Mesenchymal stem cell (in vitro differentiated cells and primary cell): ENCODE data around the gene RPA4.
"Not testable (repeated sequence)": the region's sequence is repeated elsewhere in the genome, so short reads cannot be mapped to it uniquely, and the experiment has no call there.

ENCODE experiments used
- DNase-seq: peaks from one replicate; pipeline ENCODE4 v3.0.0-alpha.2; 2013
- H2AFZ ChIP-seq: one replicate; pipeline ENCODE4 v1.6.1; 2013; ENCODE audit warnings: low read depth, mild to moderate bottlenecking, control low read depth, inconsistent platforms, low read length, moderate library complexity
- H2AK5ac ChIP-seq: 2 replicates; pipeline ENCODE4 v1.6.1; 2013; ENCODE audit warnings: low read length, moderate library complexity, mild to moderate bottlenecking, inconsistent platforms; ENCODE audit not compliant: severe bottlenecking
- H2BK120ac ChIP-seq: one replicate; pipeline ENCODE4 v1.6.1; 2013; ENCODE audit warnings: low read depth, mild to moderate bottlenecking, inconsistent platforms, low read length, moderate library complexity
- H2BK12ac ChIP-seq, 2 experiments: one replicate each; pipeline ENCODE4 v1.6.1; 2013; ENCODE audit warnings: inconsistent platforms in 2 of 2, low read length in 2 of 2, mild to moderate bottlenecking in 2 of 2, moderate library complexity in 2 of 2, control low read depth in 1 of 2
- H2BK15ac ChIP-seq: one replicate; pipeline ENCODE4 v1.6.1; 2013; ENCODE audit warnings: mild to moderate bottlenecking, low read depth, inconsistent platforms; ENCODE audit not compliant: poor library complexity, severe bottlenecking
- H2BK5ac ChIP-seq: 2 replicates; pipeline ENCODE4 v1.6.1; 2013; ENCODE audit warnings: low read depth, mild to moderate bottlenecking, low read length, control low read depth, inconsistent platforms; ENCODE audit not compliant: poor library complexity, severe bottlenecking
- H3K14ac ChIP-seq, 2 experiments: one replicate each; pipeline ENCODE4 v1.6.1; 2013; ENCODE audit warnings: inconsistent platforms in 2 of 2, low read length in 2 of 2, control low read depth in 1 of 2, mild to moderate bottlenecking in 1 of 2, moderate library complexity in 1 of 2
- H3K18ac ChIP-seq, 2 experiments: one replicate each; pipeline ENCODE4 v1.6.1; 2013; ENCODE audit warnings: inconsistent platforms in 2 of 2, low read length in 2 of 2, control low read depth in 1 of 2, low read depth in 1 of 2, mild to moderate bottlenecking in 1 of 2
- H3K23ac ChIP-seq, 2 experiments: one replicate each; pipeline ENCODE4 v1.6.1; 2013; ENCODE audit warnings: inconsistent platforms in 2 of 2, low read length in 2 of 2, mild to moderate bottlenecking in 2 of 2, moderate library complexity in 2 of 2, control low read depth in 1 of 2
- H3K27ac ChIP-seq: 2 replicates; pipeline ENCODE4 v1.5.1; 2013; ENCODE audit warnings: mild to moderate bottlenecking, moderate library complexity, low read length, control low read depth, inconsistent platforms; ENCODE audit not compliant: poor library complexity, severe bottlenecking
- H3K27me3 ChIP-seq, 2 experiments: 2 replicates each; pipeline versions ENCODE4 v1.6.1 to v1.7.0; 2013; ENCODE audit warnings: low read length in 2 of 2, mild to moderate bottlenecking in 2 of 2, moderate library complexity in 2 of 2, control low read depth in 1 of 2, inconsistent platforms in 1 of 2; ENCODE audit not compliant: control insufficient read depth in 1 of 2, insufficient read depth in 1 of 2
- H3K36me3 ChIP-seq, 2 experiments: 2 replicates each; pipeline versions ENCODE4 v1.6.1 to v1.7.0; 2013; ENCODE audit warnings: low read length in 2 of 2, control low read depth in 1 of 2, inconsistent platforms in 1 of 2, low read depth in 1 of 2, mild to moderate bottlenecking in 1 of 2; ENCODE audit not compliant: insufficient read depth in 2 of 2, control insufficient read depth in 1 of 2
- H3K4ac ChIP-seq, 2 experiments: one replicate each; pipeline ENCODE4 v1.6.1; 2013; ENCODE audit warnings: inconsistent platforms in 2 of 2, low read length in 2 of 2, mild to moderate bottlenecking in 2 of 2, moderate library complexity in 2 of 2, control low read depth in 1 of 2, low read depth in 1 of 2
- H3K4me1 ChIP-seq: 2 replicates; pipeline ENCODE4 v1.6.1; 2013; ENCODE audit warnings: low read depth, low read length, control low read depth; ENCODE audit not compliant: control insufficient read depth, insufficient read depth
- H3K4me2 ChIP-seq: 2 replicates; pipeline ENCODE4 v1.6.1; 2013; ENCODE audit warnings: low read length, mild to moderate bottlenecking, inconsistent platforms; ENCODE audit not compliant: poor library complexity, severe bottlenecking
- H3K4me3 ChIP-seq, 2 experiments: 2 replicates each; pipeline versions ENCODE4 v1.5.1 to v1.7.0; 2013; ENCODE audit warnings: low read length in 2 of 2, mild to moderate bottlenecking in 2 of 2, control low read depth in 1 of 2, low read depth in 1 of 2; ENCODE audit not compliant: insufficient read depth in 1 of 2
- H3K79me1 ChIP-seq: replicated peaks from 2 replicates; pipeline ENCODE4 v1.6.1; 2013; ENCODE audit warnings: mild to moderate bottlenecking, control low read depth, low read length, inconsistent platforms; ENCODE audit not compliant: poor library complexity, severe bottlenecking
- H3K9ac ChIP-seq: 2 replicates; pipeline ENCODE4 v1.7.0; 2013; ENCODE audit warnings: mild to moderate bottlenecking, low read length, moderate library complexity
- H3K9me3 ChIP-seq: 2 replicates; pipeline ENCODE4 v1.7.0; 2013; ENCODE audit warnings: mild to moderate bottlenecking, low read length; ENCODE audit not compliant: control insufficient read depth
- H4K8ac ChIP-seq: one replicate; pipeline ENCODE4 v1.6.1; 2013; ENCODE audit warnings: inconsistent platforms, mild to moderate bottlenecking, low read length, moderate library complexity
- H4K91ac ChIP-seq: one replicate; pipeline ENCODE4 v1.6.1; 2013; ENCODE audit warnings: mild to moderate bottlenecking, low read length, inconsistent platforms
- WGBS: methylation state at CpG from one replicate; pipeline ENCODE4 v1.1.7; 2013; ENCODE audit warnings: mixed read lengths; 5-methylcytosine and 5-hydroxymethylcytosine counted together

Gene RPA4

DNA sequence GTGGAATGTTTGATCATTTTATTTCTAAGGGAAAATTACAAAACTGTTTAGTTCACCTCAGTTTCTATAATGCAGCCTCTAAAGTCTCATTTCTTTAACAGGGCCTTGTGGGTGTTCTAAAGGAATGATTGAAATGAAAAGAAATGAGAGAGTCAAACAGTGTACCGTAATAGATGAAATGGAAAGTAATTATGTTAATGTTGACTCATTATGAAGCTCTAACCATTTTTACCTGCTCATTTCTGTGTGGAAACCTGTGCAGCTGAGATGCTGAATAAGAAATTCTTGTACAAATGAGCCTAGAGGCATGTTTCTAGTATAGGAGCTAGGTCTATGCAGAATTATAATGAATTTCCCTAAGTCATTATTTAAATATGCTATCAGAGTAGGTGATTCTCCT lies 45.2 kb upstream of the RPA4 start:
- no peak overlapping the region for H3K14ac ChIP-seq
- no peak overlapping the region for H3K27ac ChIP-seq
- H3K27me3 ChIP-seq: no peaks in the 10 kb centered on the region
- H2BK15ac ChIP-seq: no peak overlapping the region
- no peaks in the 10 kb centered on the region for H3K36me3 ChIP-seq
- H2AK5ac ChIP-seq: no peak overlapping the region
- H4K91ac ChIP-seq: no peak overlapping the region
- no peaks in the 10 kb centered on the region for H3K79me1 ChIP-seq
- DNase-seq: no peak
- no peak overlapping the region for H3K4me2 ChIP-seq
- no peak overlapping the region for H3K4me3 ChIP-seq
- no peak overlapping the region for H3K18ac ChIP-seq
- no peaks in the 10 kb centered on the region for H3K4me1 ChIP-seq
- H2AFZ ChIP-seq: no peak overlapping the region
- H2BK12ac ChIP-seq: no peak overlapping the region
- H3K23ac ChIP-seq: no peak overlapping the region
- H2BK5ac ChIP-seq: no peak overlapping the region
- H4K8ac ChIP-seq: no peak overlapping the region
- no peak overlapping the region for H3K9ac ChIP-seq
- H3K9me3 ChIP-seq: no peaks in the 10 kb centered on the region
- H3K4ac ChIP-seq: no peak overlapping the region
- H2BK120ac ChIP-seq: no peak overlapping the region
- 0% methylated on average over 1 of the region's 1 CpG for WGBS

DNA sequence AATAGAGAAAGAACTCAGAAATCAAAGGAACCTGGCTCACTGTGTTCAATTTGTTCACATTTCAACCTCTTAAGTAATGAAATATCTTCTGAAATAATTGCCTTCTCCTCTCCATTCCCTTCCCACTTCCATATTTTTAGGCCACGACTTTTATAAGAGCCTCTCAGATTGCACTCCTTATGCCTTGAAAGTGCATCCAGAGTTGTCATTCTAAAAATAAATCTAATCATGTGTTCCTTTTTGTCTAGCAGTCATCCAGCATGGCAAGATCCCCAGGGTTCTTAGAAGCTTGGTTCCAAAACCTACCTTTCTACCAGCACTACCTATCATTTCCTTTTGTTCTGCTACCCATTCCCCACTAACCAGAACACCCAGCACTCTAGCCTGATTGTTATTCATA lies 42.4 kb upstream of the RPA4 start:
- H2AFZ ChIP-seq: no peak overlapping the region
- no peak overlapping the region for H3K14ac ChIP-seq
- DNase-seq: no peak
- H3K9ac ChIP-seq: no peak overlapping the region
- H3K27ac ChIP-seq: no peak overlapping the region
- no peak overlapping the region for H2BK5ac ChIP-seq
- no peaks in the 10 kb centered on the region for H3K79me1 ChIP-seq
- no peak overlapping the region for H3K4me2 ChIP-seq
- WGBS: 95% methylated on average over 1 of the region's 1 CpG
- no peak overlapping the region for H3K23ac ChIP-seq
- no peak overlapping the region for H2BK15ac ChIP-seq
- no peak overlapping the region for H3K18ac ChIP-seq
- no peak overlapping the region for H2BK12ac ChIP-seq
- H3K4me1 ChIP-seq: no peaks in the 10 kb centered on the region
- no peak overlapping the region for H3K4ac ChIP-seq
- H3K9me3 ChIP-seq: no peaks in the 10 kb centered on the region
- no peak overlapping the region for H4K8ac ChIP-seq
- H4K91ac ChIP-seq: no peak overlapping the region
- no peak overlapping the region for H2AK5ac ChIP-seq
- H3K4me3 ChIP-seq: no peak overlapping the region
- H2BK120ac ChIP-seq: no peak overlapping the region
- H3K27me3 ChIP-seq: no peaks in the 10 kb centered on the region
- H3K36me3 ChIP-seq: no peaks in the 10 kb centered on the region

DNA sequence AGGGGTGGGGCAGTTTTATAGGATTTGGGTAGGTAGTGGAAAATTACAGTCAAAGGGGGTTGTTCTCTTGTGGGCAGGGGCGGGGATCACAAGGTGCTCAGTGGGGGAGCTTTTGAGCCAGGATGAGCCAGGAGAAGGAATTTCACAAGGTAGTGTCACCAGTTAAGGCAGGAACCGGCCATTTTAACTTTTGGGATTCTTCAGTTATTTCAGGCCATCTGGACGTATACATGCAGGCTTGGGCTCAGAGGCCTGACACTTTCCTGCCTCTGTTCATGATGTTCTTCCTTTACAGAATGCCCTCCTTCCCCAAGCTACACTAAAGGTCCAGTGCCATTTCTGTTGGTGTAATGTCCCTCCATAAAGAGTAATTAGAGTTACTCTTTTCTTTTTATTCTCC lies 41.8 kb upstream of the RPA4 start:
- H2AFZ ChIP-seq, H2BK15ac ChIP-seq, H2BK120ac ChIP-seq, H2BK12ac ChIP-seq, H3K4me3 ChIP-seq, H3K23ac ChIP-seq, H2AK5ac ChIP-seq, H3K4ac ChIP-seq, H3K27me3 ChIP-seq, H4K91ac ChIP-seq, H3K79me1 ChIP-seq, H3K36me3 ChIP-seq, H3K9ac ChIP-seq, H3K18ac ChIP-seq, H4K8ac ChIP-seq, DNase-seq, H3K4me2 ChIP-seq, H3K9me3 ChIP-seq, H3K4me1 ChIP-seq, H3K27ac ChIP-seq, H2BK5ac ChIP-seq, H3K14ac ChIP-seq: not testable (repeated sequence)
- 61% methylated on average over 3 of the region's 3 CpGs for WGBS

DNA sequence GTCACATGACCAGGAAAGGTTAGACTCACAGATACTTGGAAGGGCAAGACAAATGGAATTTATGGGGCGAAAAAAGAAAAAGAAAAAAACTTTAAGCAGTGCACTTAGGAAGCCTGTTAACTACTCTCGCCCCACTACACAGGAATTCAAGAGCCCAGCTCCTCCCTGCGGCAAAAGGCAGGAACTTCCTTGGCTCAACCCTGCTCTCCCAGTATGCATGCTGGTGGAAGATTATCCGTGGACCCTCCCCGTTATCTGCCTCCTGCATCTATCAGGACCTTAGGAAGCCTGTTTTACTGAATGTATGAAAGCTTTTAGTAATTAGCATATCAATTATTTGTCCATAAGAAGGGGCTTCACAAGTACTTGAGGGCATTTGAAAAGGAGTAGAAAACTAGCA lies 40.1 kb upstream of the RPA4 start:
- Histone ChIP-seq H2AK5ac (no peak overlapping the region), H2BK15ac (no peak overlapping the region), H3K18ac (no peak overlapping the region), H2BK120ac (no peak overlapping the region), H4K91ac (no peak overlapping the region), H3K27ac (no peak overlapping the region), H3K4me2 (no peak overlapping the region), H2BK5ac (no peak overlapping the region), H3K9me3 (no peaks in the 10 kb centered on the region), H3K14ac (no peak overlapping the region), H3K23ac (no peak overlapping the region), H3K27me3 (no peaks in the 10 kb centered on the region), H2AFZ (no peak overlapping the region), H4K8ac (no peak overlapping the region), H3K4me1 (no peaks in the 10 kb centered on the region), H3K36me3 (no peaks in the 10 kb centered on the region), H3K79me1 (no peaks in the 10 kb centered on the region), H3K9ac (no peak overlapping the region), H3K4ac (no peak overlapping the region), H3K4me3 (no peak overlapping the region), H2BK12ac (no peak overlapping the region)
- WGBS: 25% methylated on average over 2 of the region's 5 CpGs
- peak; percentile 20 for DNase-seq
